HepG2 (cell line): Measurements from ENCODE around the gene AMBRA1. TPM values are rescaled to one million over a fixed set of nuclear protein-coding genes. Genes with fewer than 3 reads are reported as not detected.

Experiments
- FLYWCH1 ChIP-seq: sonication (generic); formaldehyde crosslinking; IDR thresholded peaks from 2 replicates; pipeline ENCODE4 v1.8.1; 2023; ENCODE audit warnings: mild to moderate bottlenecking, missing genetic modification reagents
- KAT2B ChIP-seq: fragments of 150-350 bp; IDR thresholded peaks from 2 replicates; pipeline ENCODE4 v1.6.1; 2014; ENCODE audit warnings: low read depth, low read length, borderline replicate concordance
- RNF2 ChIP-seq: fragments of 450-650 bp; conservative IDR thresholded peaks from 2 replicates; pipeline ENCODE4 v1.6.1; 2016; ENCODE audit warnings: low read depth
- ZNF33A ChIP-seq: sonication (generic); formaldehyde crosslinking; IDR thresholded peaks from 2 replicates; pipeline ENCODE4 v1.5.1; 2020; ENCODE audit warnings: missing genetic modification reagents, mild to moderate bottlenecking, moderate library complexity, borderline replicate concordance
- polyA plus RNA-seq, 8 experiments: library from polyadenylated mRNA; depleted of rRNA in 3 of 8; stranded (reverse) in 7 of 8; unstranded in 1 of 8; fragments of >200 nt; fragmentation: Illumina TruSeq in 4 of 8; extraction: Trizol in 4 of 8; gene quantifications; 2 replicates each; pipeline versions ENCODE4 v1.2.1 to v1.2.3, GENCODE V29; 2011 to 2016; ENCODE audit warnings: low read depth in 4 of 8, missing spikeins in 1 of 8, mixed read lengths in 1 of 8; ENCODE audit not compliant: insufficient read depth in 1 of 8
- total RNA-seq, 5 experiments: library from RNA; depleted of rRNA; stranded (reverse); fragments of >200 nt; fragmentation: Illumina TruSeq; extraction: Trizol; gene quantifications; 2 replicates each; pipeline ENCODE4 v1.2.3, GENCODE V29; 2016; ENCODE audit warnings: low read depth in 1 of 5
- TF ChIP-seq, protein P1 (sequence below): sonication (generic); formaldehyde crosslinking; IDR thresholded peaks from one replicate; pipeline ENCODE4 v1.5.1; 2020; ENCODE audit warnings: mild to moderate bottlenecking, missing genetic modification reagents; ENCODE audit errors: not compliant biosample characterization
- TF ChIP-seq, protein P2 (sequence below): sonication (generic); formaldehyde crosslinking; IDR thresholded peaks from 2 replicates; pipeline ENCODE4 v1.8.1; 2022; ENCODE audit warnings: low read depth, mild to moderate bottlenecking, missing genetic modification reagents
- TF ChIP-seq, protein P3 (sequence below): sonication (generic); formaldehyde crosslinking; IDR thresholded peaks from 2 replicates; pipeline ENCODE4 v1.4.0; 2020; ENCODE audit warnings: mild to moderate bottlenecking, missing genetic modification reagents
- TF ChIP-seq, protein P4 (sequence below): IDR thresholded peaks from 2 replicates; pipeline ENCODE4 v1.6.1; 2016; ENCODE audit warnings: low read depth, missing genetic modification reagents, missing compliant biosample characterization
- TF ChIP-seq, protein P5 (sequence below): sonication (generic); formaldehyde crosslinking; IDR thresholded peaks from 2 replicates; pipeline ENCODE4 v1.4.0; 2020; ENCODE audit warnings: mild to moderate bottlenecking, low read depth, missing genetic modification reagents

Gene AMBRA1
- total and polyA plus RNA-seq, 2 of the 13 experiments (the other 11 are each of a cell fraction or from before 2014, with no cell fraction given) = 15.7 to 26.0 TPM

DNA sequence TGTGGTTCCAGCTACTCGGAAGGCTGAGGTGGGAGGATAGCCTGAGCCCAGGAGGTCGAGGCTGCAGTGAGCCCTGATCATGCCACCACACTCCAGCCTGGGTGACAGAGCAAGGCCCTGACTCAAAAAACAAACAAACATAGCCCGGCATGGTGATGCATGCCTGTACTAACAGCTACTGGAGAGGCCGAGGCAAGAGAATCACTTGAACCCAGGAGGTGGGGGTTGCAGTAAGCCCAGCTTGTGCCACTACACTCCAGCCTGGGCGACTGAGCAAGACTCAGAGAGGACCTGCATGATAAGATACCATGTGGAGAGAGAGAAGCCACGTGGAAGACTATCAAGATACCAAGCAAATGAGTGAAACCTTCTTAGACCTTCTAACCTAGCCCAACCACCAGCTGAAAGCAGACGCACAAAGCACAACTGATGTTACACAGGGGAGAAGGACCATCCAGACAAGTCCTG lies 36.1 kb downstream of the AMBRA1 start (continued):
- TF ChIP-seq, protein P1, sequence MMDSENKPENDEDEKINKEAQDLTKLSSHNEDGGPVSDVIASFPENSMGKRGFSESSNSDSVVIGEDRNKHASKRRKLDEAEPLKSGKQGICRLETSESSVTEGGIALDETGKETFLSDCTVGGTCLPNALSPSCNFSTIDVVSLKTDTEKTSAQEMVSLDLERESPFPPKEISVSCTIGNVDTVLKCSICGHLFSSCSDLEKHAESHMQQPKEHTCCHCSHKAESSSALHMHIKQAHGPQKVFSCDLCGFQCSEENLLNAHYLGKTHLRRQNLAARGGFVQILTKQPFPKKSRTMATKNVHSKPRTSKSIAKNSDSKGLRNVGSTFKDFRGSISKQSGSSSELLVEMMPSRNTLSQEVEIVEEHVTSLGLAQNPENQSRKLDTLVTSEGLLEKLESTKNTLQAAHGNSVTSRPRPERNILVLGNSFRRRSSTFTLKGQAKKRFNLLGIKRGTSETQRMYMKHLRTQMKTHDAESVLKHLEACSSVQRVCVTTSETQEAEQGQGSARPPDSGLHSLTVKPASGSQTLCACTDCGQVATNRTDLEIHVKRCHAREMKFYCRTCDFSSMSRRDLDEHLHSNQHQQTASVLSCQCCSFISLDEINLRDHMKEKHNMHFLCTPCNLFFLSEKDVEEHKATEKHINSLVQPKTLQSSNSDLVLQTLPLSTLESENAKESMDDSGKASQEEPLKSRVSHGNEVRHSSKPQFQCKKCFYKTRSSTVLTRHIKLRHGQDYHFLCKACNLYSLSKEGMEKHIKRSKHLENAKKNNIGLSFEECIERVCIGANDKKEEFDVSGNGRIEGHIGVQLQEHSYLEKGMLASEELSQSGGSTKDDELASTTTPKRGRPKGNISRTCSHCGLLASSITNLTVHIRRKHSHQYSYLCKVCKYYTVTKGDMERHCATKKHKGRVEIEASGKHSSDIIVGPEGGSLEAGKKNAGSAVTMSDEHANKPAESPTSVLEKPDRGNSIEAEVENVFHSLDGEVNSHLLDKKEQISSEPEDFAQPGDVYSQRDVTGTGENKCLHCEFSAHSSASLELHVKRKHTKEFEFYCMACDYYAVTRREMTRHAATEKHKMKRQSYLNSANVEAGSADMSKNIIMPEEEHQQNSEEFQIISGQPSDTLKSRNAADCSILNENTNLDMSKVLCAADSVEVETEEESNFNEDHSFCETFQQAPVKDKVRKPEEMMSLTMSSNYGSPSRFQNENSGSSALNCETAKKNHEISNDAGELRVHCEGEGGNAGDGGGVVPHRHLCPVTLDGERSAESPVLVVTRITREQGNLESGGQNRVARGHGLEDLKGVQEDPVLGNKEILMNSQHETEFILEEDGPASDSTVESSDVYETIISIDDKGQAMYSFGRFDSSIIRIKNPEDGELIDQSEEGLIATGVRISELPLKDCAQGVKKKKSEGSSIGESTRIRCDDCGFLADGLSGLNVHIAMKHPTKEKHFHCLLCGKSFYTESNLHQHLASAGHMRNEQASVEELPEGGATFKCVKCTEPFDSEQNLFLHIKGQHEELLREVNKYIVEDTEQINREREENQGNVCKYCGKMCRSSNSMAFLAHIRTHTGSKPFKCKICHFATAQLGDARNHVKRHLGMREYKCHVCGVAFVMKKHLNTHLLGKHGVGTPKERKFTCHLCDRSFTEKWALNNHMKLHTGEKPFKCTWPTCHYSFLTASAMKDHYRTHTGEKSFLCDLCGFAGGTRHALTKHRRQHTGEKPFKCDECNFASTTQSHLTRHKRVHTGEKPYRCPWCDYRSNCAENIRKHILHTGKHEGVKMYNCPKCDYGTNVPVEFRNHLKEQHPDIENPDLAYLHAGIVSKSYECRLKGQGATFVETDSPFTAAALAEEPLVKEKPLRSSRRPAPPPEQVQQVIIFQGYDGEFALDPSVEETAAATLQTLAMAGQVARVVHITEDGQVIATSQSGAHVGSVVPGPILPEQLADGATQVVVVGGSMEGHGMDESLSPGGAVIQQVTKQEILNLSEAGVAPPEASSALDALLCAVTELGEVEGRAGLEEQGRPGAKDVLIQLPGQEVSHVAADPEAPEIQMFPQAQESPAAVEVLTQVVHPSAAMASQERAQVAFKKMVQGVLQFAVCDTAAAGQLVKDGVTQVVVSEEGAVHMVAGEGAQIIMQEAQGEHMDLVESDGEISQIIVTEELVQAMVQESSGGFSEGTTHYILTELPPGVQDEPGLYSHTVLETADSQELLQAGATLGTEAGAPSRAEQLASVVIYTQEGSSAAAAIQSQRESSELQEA = no peak
- TF ChIP-seq, protein P2, sequence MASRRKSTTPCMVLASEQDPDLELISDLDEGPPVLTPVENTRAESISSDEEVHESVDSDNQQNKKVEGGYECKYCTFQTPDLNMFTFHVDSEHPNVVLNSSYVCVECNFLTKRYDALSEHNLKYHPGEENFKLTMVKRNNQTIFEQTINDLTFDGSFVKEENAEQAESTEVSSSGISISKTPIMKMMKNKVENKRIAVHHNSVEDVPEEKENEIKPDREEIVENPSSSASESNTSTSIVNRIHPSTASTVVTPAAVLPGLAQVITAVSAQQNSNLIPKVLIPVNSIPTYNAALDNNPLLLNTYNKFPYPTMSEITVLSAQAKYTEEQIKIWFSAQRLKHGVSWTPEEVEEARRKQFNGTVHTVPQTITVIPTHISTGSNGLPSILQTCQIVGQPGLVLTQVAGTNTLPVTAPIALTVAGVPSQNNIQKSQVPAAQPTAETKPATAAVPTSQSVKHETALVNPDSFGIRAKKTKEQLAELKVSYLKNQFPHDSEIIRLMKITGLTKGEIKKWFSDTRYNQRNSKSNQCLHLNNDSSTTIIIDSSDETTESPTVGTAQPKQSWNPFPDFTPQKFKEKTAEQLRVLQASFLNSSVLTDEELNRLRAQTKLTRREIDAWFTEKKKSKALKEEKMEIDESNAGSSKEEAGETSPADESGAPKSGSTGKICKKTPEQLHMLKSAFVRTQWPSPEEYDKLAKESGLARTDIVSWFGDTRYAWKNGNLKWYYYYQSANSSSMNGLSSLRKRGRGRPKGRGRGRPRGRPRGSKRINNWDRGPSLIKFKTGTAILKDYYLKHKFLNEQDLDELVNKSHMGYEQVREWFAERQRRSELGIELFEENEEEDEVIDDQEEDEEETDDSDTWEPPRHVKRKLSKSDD (CRISPR knock-in tag) = no peak
- TF ChIP-seq KAT2B (no peak), FLYWCH1 (no peak), RNF2 (no peak), ZNF33A (CRISPR knock-in tag) (no peak)
- TF ChIP-seq, protein P3, sequence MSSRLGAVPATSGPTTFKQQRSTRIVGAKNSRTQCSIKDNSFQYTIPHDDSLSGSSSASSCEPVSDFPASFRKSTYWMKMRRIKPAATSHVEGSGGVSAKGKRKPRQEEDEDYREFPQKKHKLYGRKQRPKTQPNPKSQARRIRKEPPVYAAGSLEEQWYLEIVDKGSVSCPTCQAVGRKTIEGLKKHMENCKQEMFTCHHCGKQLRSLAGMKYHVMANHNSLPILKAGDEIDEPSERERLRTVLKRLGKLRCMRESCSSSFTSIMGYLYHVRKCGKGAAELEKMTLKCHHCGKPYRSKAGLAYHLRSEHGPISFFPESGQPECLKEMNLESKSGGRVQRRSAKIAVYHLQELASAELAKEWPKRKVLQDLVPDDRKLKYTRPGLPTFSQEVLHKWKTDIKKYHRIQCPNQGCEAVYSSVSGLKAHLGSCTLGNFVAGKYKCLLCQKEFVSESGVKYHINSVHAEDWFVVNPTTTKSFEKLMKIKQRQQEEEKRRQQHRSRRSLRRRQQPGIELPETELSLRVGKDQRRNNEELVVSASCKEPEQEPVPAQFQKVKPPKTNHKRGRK (CRISPR knock-in tag) = no peak
- TF ChIP-seq, protein P4, sequence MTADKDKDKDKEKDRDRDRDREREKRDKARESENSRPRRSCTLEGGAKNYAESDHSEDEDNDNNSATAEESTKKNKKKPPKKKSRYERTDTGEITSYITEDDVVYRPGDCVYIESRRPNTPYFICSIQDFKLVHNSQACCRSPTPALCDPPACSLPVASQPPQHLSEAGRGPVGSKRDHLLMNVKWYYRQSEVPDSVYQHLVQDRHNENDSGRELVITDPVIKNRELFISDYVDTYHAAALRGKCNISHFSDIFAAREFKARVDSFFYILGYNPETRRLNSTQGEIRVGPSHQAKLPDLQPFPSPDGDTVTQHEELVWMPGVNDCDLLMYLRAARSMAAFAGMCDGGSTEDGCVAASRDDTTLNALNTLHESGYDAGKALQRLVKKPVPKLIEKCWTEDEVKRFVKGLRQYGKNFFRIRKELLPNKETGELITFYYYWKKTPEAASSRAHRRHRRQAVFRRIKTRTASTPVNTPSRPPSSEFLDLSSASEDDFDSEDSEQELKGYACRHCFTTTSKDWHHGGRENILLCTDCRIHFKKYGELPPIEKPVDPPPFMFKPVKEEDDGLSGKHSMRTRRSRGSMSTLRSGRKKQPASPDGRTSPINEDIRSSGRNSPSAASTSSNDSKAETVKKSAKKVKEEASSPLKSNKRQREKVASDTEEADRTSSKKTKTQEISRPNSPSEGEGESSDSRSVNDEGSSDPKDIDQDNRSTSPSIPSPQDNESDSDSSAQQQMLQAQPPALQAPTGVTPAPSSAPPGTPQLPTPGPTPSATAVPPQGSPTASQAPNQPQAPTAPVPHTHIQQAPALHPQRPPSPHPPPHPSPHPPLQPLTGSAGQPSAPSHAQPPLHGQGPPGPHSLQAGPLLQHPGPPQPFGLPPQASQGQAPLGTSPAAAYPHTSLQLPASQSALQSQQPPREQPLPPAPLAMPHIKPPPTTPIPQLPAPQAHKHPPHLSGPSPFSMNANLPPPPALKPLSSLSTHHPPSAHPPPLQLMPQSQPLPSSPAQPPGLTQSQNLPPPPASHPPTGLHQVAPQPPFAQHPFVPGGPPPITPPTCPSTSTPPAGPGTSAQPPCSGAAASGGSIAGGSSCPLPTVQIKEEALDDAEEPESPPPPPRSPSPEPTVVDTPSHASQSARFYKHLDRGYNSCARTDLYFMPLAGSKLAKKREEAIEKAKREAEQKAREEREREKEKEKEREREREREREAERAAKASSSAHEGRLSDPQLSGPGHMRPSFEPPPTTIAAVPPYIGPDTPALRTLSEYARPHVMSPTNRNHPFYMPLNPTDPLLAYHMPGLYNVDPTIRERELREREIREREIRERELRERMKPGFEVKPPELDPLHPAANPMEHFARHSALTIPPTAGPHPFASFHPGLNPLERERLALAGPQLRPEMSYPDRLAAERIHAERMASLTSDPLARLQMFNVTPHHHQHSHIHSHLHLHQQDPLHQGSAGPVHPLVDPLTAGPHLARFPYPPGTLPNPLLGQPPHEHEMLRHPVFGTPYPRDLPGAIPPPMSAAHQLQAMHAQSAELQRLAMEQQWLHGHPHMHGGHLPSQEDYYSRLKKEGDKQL (CRISPR knock-in tag) = no peak
- TF ChIP-seq, protein P5, sequence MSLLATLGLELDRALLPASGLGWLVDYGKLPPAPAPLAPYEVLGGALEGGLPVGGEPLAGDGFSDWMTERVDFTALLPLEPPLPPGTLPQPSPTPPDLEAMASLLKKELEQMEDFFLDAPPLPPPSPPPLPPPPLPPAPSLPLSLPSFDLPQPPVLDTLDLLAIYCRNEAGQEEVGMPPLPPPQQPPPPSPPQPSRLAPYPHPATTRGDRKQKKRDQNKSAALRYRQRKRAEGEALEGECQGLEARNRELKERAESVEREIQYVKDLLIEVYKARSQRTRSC = no peak
